ENCODE results near the gene TAF6.

The TAF6 gene

GRCh38 chr7:100101016-100101862 is 17.9 kb downstream of the TAF6 start, which contains the start of the genes AP4M1 and MCM7 (continued):
- TF ChIP-seq AEBP2 (tag by site-specific recombination; IDR thresholded peaks at IDR 0.05; ENCODE audit: borderline replicate concordance) = no peak
- no peak for TF ChIP-seq ZNF404 (tag by site-specific recombination; IDR thresholded peaks at IDR 0.05)
- peak; percentile 85; the same call in 1 of the 2 replicates for TF ChIP-seq ZSCAN23 (tag by site-specific recombination; IDR thresholded peaks at IDR 0.05)
- peak; percentile 30 for TF ChIP-seq SP7 (tag by site-specific recombination; IDR thresholded peaks at IDR 0.05)
- no peak for TF ChIP-seq ZNF223 (tag by site-specific recombination; IDR thresholded peaks at IDR 0.05)
- TF ChIP-seq YY2 (tag by site-specific recombination; IDR thresholded peaks at IDR 0.05) = no peak
- no peak for TF ChIP-seq ZNF529 (tag by site-specific recombination; IDR thresholded peaks at IDR 0.05; ENCODE audit: insufficient replicate concordance)
- no peak for TF ChIP-seq ZNF785 (tag by site-specific recombination; IDR thresholded peaks at IDR 0.05)
- no peak for TF ChIP-seq ZNF19 (tag by site-specific recombination; IDR thresholded peaks at IDR 0.05; ENCODE audit: low read depth)
- TF ChIP-seq ZNF518A (tag by site-specific recombination; conservative IDR thresholded peaks at IDR 0.05; ENCODE audit: low read depth) = no peak
- no peak for TF ChIP-seq ZNF473 (tag by site-specific recombination; IDR thresholded peaks at IDR 0.05)
- no peak for TF ChIP-seq ZNF660 (tag by site-specific recombination; IDR thresholded peaks at IDR 0.05)
- TF ChIP-seq HOXA7 (CRISPR knock-in tag; IDR thresholded peaks at IDR 0.05; ENCODE audit: borderline replicate concordance) = no peak
- TF ChIP-seq ZNF654 (tag by site-specific recombination; IDR thresholded peaks at IDR 0.05; ENCODE audit: low read depth) = no peak
- TF ChIP-seq ZBTB20 (tag by site-specific recombination; IDR thresholded peaks at IDR 0.05) = peak; percentile 54; the same call in 1 of the 2 replicates
- no peak for TF ChIP-seq ZNF521 (tag by site-specific recombination; IDR thresholded peaks at IDR 0.05)
- peak; percentile 14; the same call in 1 of the 2 replicates for TF ChIP-seq FEZF1 (tag by site-specific recombination; IDR thresholded peaks at IDR 0.05)
- no peak for TF ChIP-seq ZNF621 (tag by site-specific recombination; IDR thresholded peaks at IDR 0.05)
- no peak for TF ChIP-seq ZNF362 (tag by site-specific recombination; IDR thresholded peaks at IDR 0.05)
- no peak for TF ChIP-seq ZNF830 (tag by site-specific recombination; IDR thresholded peaks at IDR 0.05; ENCODE audit: low read depth)
- no peak for TF ChIP-seq SALL2 (tag by site-specific recombination; IDR thresholded peaks at IDR 0.05; ENCODE audit: borderline replicate concordance)
- no peak for TF ChIP-seq ZBTB44 (tag by site-specific recombination; IDR thresholded peaks at IDR 0.05)
- TF ChIP-seq ZNF416 (tag by site-specific recombination; IDR thresholded peaks at IDR 0.05) = no peak
- TF ChIP-seq ZBTB8A (tag by site-specific recombination; IDR thresholded peaks at IDR 0.05) = peak; percentile 78
- TF ChIP-seq EGR2 (tag by site-specific recombination; IDR thresholded peaks at IDR 0.05; ENCODE audit: low read depth) = peak; percentile 39; the same call in 1 of the 2 replicates
- no peak for TF ChIP-seq KLF16 (tag by site-specific recombination; IDR thresholded peaks at IDR 0.05)
- TF ChIP-seq ZNF48 (tag by site-specific recombination; IDR thresholded peaks at IDR 0.05) = no peak
- TF ChIP-seq ZXDB (tag by site-specific recombination; IDR thresholded peaks at IDR 0.05) = peak; percentile 43
- no peak for TF ChIP-seq GLI2 (tag by site-specific recombination; IDR thresholded peaks at IDR 0.05; ENCODE audit: borderline replicate concordance, low read depth)
- no peak for TF ChIP-seq ZNF24 (tag by site-specific recombination; IDR thresholded peaks at IDR 0.05)
- TF ChIP-seq ZNF488 (tag by site-specific recombination; IDR thresholded peaks at IDR 0.05) = no peak

Data from HEK293 (cell line).